HepG2 (cell line): ENCODE results near the gene OASL. TPM values are rescaled to one million over a fixed set of nuclear protein-coding genes. Genes with fewer than 3 reads are reported as not detected.

Experiments used
- DZIP1 ChIP-seq: sonication (generic); formaldehyde crosslinking; IDR thresholded peaks from 2 replicates; pipeline ENCODE4 v1.5.0; 2020; ENCODE audit warnings: mild to moderate bottlenecking, missing genetic modification reagents
- EHMT2 ChIP-seq: fragments of 200-600 bp; sonication (generic); IDR thresholded peaks from 2 replicates; pipeline ENCODE4 v1.7.0; 2017; ENCODE audit warnings: antibody characterized with exemption, low read depth, low read length, borderline replicate concordance
- ELF1 ChIP-seq: sonication (generic); formaldehyde crosslinking; IDR thresholded peaks from 2 replicates; pipeline ENCODE4 v1.4.0; 2020; ENCODE audit warnings: missing genetic modification reagents
- HMG20B ChIP-seq: conservative IDR thresholded peaks from 2 replicates; pipeline ENCODE4 v1.6.1; 2016; ENCODE audit warnings: missing genetic modification reagents, missing compliant biosample characterization
- KDM5B ChIP-seq: sonication (generic); formaldehyde crosslinking; IDR thresholded peaks from 2 replicates; pipeline ENCODE4 v1.4.0; 2020; ENCODE audit warnings: missing genetic modification reagents, mild to moderate bottlenecking, borderline replicate concordance
- MAX ChIP-seq: IDR thresholded peaks from 2 replicates; pipeline ENCODE4 v1.6.1; 2012; ENCODE audit warnings: inconsistent platforms
- MTA1 ChIP-seq: sonication (generic); formaldehyde crosslinking; IDR thresholded peaks from 2 replicates; pipeline ENCODE4 v1.4.0; 2020; ENCODE audit warnings: missing genetic modification reagents, mild to moderate bottlenecking, borderline replicate concordance
- SMYD3 ChIP-seq: sonication (generic); formaldehyde crosslinking; IDR thresholded peaks from 2 replicates; pipeline ENCODE4 v1.8.1; 2023; ENCODE audit warnings: mild to moderate bottlenecking, missing genetic modification reagents
- THAP8 ChIP-seq: sonication (generic); formaldehyde crosslinking; IDR thresholded peaks from 2 replicates; pipeline ENCODE4 v1.5.1; 2020; ENCODE audit warnings: missing genetic modification reagents, mild to moderate bottlenecking, borderline replicate concordance
- THRA ChIP-seq: sonication (generic); formaldehyde crosslinking; IDR thresholded peaks from 2 replicates; pipeline ENCODE4 v1.4.0; 2020; ENCODE audit warnings: missing genetic modification reagents, borderline replicate concordance
- ZFYVE20 ChIP-seq: sonication (generic); formaldehyde crosslinking; IDR thresholded peaks from 2 replicates; pipeline ENCODE4 v1.8.0; 2023; ENCODE audit warnings: low read depth, mild to moderate bottlenecking, moderate library complexity, missing genetic modification reagents, borderline replicate concordance
- ZNF350 ChIP-seq: sonication (generic); formaldehyde crosslinking; IDR thresholded peaks from 2 replicates; pipeline ENCODE4 v1.4.0; 2020; ENCODE audit warnings: mild to moderate bottlenecking, low read depth, missing genetic modification reagents, borderline replicate concordance
- polyA plus RNA-seq, 8 experiments: library from polyadenylated mRNA; depleted of rRNA in 3 of 8; stranded (reverse) in 7 of 8; unstranded in 1 of 8; fragments of >200 nt; fragmentation: Illumina TruSeq in 4 of 8; extraction: Trizol in 4 of 8; gene quantifications; 2 replicates each; pipeline versions ENCODE4 v1.2.1 to v1.2.3, GENCODE V29; 2011 to 2016; ENCODE audit warnings: low read depth in 4 of 8, missing spikeins in 1 of 8, mixed read lengths in 1 of 8; ENCODE audit not compliant: insufficient read depth in 1 of 8
- total RNA-seq, 5 experiments: library from RNA; depleted of rRNA; stranded (reverse); fragments of >200 nt; fragmentation: Illumina TruSeq; extraction: Trizol; gene quantifications; 2 replicates each; pipeline ENCODE4 v1.2.3, GENCODE V29; 2016; ENCODE audit warnings: low read depth in 1 of 5
- TF ChIP-seq, protein P1 (sequence below): IDR thresholded peaks from 2 replicates; pipeline ENCODE4 v1.6.1; 2016; ENCODE audit warnings: low read depth, missing genetic modification reagents, missing compliant biosample characterization

OASL gene
- total and polyA plus RNA-seq, 2 of the 13 experiments (the other 11 are each of a cell fraction or from before 2014, with no cell fraction given) = 0.11 to 0.22 TPM

DNA sequence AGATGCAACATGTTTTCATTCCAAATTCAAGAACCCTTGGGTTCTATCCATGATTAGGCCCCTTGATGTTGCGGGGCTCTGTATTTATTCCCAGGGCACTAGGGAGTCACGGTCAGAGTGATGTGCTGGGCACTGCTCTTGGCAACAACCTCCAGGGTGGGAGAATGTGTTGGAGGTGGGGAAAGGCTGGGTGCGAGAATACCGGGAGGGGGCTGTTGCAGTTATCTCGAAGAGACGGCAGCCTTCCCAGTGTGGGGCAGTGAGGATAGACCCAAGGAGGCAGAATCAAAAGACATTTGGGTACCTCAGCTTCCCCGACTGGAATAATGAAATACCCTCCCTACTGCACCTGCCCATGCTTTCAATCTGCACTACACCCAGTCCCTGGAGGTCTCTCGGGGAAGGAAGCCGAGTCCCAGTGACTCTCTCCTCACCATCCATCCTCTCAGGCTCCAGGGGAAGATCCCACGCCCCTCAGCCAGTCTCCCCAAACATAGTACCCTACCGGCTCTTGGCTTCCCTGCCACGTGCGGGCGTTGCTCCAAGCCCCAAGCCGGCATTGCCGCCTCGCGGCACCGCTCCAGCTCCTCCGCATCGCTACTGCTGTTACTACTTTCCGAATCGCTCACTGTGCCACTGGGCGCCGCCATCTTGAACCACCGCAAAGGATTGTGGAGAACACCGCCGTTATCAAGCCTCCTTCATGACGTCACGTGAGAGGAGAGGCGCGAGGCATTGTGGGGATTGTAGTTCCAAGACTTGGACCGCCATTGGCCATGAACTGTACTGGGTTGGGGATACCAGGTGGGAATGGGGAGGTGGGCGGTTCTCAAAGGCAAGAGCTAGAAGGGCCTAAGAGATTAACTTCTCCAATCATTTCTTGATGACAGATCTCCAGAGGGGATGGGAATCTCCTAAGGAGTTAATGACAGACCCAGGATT, 22.9 kb downstream of the OASL start, which contains the start of gene C12orf43 (continued):
- TF ChIP-seq KDM5B = peak; percentile 72; the same call in 1 of the 2 replicates
- peak; percentile 67 for TF ChIP-seq ELF1 (CRISPR knock-in tag)
- no peak for TF ChIP-seq SMYD3
- peak; percentile 57; the same call in 1 of the 2 replicates for TF ChIP-seq MTA1 (CRISPR knock-in tag)
- peak; percentile 52 for TF ChIP-seq MAX
- TF ChIP-seq THRA = peak; percentile 34; the same call in 1 of the 2 replicates
- no peak for TF ChIP-seq ZFYVE20
- no peak for TF ChIP-seq HMG20B (CRISPR knock-in tag)
- TF ChIP-seq ZNF350 (CRISPR knock-in tag) = peak; percentile 84; the same call in 1 of the 2 replicates
- no peak for TF ChIP-seq THAP8 (CRISPR knock-in tag)
- TF ChIP-seq DZIP1 (CRISPR knock-in tag) = no peak
- TF ChIP-seq EHMT2 = peak; percentile 94; the same call in 1 of the 2 replicates
- TF ChIP-seq, protein P1, sequence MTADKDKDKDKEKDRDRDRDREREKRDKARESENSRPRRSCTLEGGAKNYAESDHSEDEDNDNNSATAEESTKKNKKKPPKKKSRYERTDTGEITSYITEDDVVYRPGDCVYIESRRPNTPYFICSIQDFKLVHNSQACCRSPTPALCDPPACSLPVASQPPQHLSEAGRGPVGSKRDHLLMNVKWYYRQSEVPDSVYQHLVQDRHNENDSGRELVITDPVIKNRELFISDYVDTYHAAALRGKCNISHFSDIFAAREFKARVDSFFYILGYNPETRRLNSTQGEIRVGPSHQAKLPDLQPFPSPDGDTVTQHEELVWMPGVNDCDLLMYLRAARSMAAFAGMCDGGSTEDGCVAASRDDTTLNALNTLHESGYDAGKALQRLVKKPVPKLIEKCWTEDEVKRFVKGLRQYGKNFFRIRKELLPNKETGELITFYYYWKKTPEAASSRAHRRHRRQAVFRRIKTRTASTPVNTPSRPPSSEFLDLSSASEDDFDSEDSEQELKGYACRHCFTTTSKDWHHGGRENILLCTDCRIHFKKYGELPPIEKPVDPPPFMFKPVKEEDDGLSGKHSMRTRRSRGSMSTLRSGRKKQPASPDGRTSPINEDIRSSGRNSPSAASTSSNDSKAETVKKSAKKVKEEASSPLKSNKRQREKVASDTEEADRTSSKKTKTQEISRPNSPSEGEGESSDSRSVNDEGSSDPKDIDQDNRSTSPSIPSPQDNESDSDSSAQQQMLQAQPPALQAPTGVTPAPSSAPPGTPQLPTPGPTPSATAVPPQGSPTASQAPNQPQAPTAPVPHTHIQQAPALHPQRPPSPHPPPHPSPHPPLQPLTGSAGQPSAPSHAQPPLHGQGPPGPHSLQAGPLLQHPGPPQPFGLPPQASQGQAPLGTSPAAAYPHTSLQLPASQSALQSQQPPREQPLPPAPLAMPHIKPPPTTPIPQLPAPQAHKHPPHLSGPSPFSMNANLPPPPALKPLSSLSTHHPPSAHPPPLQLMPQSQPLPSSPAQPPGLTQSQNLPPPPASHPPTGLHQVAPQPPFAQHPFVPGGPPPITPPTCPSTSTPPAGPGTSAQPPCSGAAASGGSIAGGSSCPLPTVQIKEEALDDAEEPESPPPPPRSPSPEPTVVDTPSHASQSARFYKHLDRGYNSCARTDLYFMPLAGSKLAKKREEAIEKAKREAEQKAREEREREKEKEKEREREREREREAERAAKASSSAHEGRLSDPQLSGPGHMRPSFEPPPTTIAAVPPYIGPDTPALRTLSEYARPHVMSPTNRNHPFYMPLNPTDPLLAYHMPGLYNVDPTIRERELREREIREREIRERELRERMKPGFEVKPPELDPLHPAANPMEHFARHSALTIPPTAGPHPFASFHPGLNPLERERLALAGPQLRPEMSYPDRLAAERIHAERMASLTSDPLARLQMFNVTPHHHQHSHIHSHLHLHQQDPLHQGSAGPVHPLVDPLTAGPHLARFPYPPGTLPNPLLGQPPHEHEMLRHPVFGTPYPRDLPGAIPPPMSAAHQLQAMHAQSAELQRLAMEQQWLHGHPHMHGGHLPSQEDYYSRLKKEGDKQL (CRISPR knock-in tag) = no peak
